OCI-LY3 (cell line): Measurements from ENCODE around the gene SPIN4.
"Not testable (repeated sequence)": the region's sequence is repeated elsewhere in the genome, so short reads cannot be mapped to it uniquely, and the experiment has no call there.

Experiments
- EZH2phosphoT487 ChIP-seq: fragments of 200-600 bp; shearing (Covaris generic); IDR thresholded peaks from 2 replicates; pipeline ENCODE4 v1.6.1; 2018; ENCODE audit warnings: antibody characterized with exemption, mixed run types, low read depth
- TF ChIP-seq, protein P1 (sequence below): fragments of 200-600, 300-600 bp; sonication (generic); IDR thresholded peaks from 2 replicates; pipeline ENCODE4 v1.5.1; 2014; ENCODE audit warnings: antibody characterized with exemption, low read length, low read depth

DNA sequence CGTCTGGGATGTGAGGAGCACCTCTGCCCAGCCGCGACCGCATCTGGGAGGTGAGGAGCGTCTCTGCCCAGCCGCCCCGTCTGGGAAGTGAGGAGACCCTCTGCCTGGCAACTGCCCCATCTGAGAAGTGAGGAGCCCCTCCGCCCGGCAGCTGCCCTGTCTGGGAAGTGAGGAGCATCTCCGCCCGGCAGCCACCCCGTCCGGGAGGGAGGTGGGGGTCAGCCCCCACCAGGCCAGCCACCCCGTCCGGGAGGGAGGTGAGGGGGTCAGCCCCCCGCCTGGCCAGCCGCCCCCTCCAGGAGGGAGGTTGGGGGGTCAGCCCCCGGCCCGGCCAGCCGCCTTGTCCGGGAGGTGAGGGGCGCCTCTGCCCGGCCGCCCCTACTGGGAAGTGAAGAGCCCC lies 42.0 kb upstream of the SPIN4 start:
- TF ChIP-seq, protein P1, sequence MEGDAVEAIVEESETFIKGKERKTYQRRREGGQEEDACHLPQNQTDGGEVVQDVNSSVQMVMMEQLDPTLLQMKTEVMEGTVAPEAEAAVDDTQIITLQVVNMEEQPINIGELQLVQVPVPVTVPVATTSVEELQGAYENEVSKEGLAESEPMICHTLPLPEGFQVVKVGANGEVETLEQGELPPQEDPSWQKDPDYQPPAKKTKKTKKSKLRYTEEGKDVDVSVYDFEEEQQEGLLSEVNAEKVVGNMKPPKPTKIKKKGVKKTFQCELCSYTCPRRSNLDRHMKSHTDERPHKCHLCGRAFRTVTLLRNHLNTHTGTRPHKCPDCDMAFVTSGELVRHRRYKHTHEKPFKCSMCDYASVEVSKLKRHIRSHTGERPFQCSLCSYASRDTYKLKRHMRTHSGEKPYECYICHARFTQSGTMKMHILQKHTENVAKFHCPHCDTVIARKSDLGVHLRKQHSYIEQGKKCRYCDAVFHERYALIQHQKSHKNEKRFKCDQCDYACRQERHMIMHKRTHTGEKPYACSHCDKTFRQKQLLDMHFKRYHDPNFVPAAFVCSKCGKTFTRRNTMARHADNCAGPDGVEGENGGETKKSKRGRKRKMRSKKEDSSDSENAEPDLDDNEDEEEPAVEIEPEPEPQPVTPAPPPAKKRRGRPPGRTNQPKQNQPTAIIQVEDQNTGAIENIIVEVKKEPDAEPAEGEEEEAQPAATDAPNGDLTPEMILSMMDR, result not testable (repeated sequence)
- not testable (repeated sequence) for TF ChIP-seq EZH2phosphoT487
